D721Med (cell line): ENCODE measurements around the gene CCDC6.

Source experiments
- DNase-seq: peaks from one replicate; pipeline ENCODE4 v3.0.0; 2011; ENCODE audit warnings: low spot score; ENCODE audit not compliant: insufficient read length
- FAIRE-seq: peaks from 2 replicates; lab custom pipeline; 2011; peaks lifted over from hg19 to GRCh38; lab: Jason Lieb, UNC
- CTCF ChIP-seq: IDR thresholded peaks from 2 replicates; pipeline ENCODE4 v1.5.1; 2012; ENCODE audit warnings: mild to moderate bottlenecking, control low read depth; ENCODE audit not compliant: insufficient read depth; ENCODE audit errors: missing control alignments

The CCDC6 gene

GRCh38 chr10:59864141-59864962, 42.0 kb downstream of the CCDC6 start:
- no peak for FAIRE-seq
- TF ChIP-seq CTCF: no peak
- DNase-seq: no peak

- DNase-seq (no peak), FAIRE-seq (no peak)
- TF ChIP-seq CTCF: no peak
These were observed 46.8 kb downstream of the CCDC6 start for GRCh38 chr10:59859570-59859969.

GRCh38 chr10:59857921-59858320, 48.4 kb downstream of the CCDC6 start:
- FAIRE-seq (no peak), DNase-seq (no peak)
- TF ChIP-seq CTCF: no peak

GRCh38 chr10:59857049-59857448, 49.3 kb downstream of the CCDC6 start:
- FAIRE-seq (no peak), DNase-seq (no peak)
- TF ChIP-seq CTCF: no peak

GRCh38 chr10:59856104-59856503, 50.3 kb downstream of the CCDC6 start:
- no peak for FAIRE-seq

GRCh38 chr10:59854571-59854970, 51.8 kb downstream of the CCDC6 start:
- DNase-seq (no peak), FAIRE-seq (no peak)
- no peak for TF ChIP-seq CTCF

More at GRCh38 chr10:59856104-59856503, 50.3 kb downstream of the CCDC6 start:
- TF ChIP-seq CTCF: no peak
- no peak for DNase-seq

- no peak for TF ChIP-seq CTCF
- DNase-seq (no peak), FAIRE-seq (no peak)
These were observed 53.7 kb downstream of the CCDC6 start for GRCh38 chr10:59852670-59853069.
